Measurements from ENCODE around the gene COX8C. TPM values are rescaled to one million over a fixed set of nuclear protein-coding genes. Genes with fewer than 3 reads are reported as not detected.

COX8C gene
- total and polyA plus RNA-seq, 4 donors, result not detected

- WGBS, result 97% methylated on average over 7 of the region's 7 CpGs
- peaks cover 0 to 9% (median 6%) of the 10 kb centered on the region in 4 donors for H3K4me1 ChIP-seq (ENCODE audit: control insufficient read depth in 4 of 4, insufficient read depth in 4 of 4, low read length in 3 of 4)
- H3K9me3 ChIP-seq (ENCODE audit: control insufficient read depth in 4 of 4, low read length in 3 of 4), result peaks cover 0 to 8% (median 5%) of the 10 kb centered on the region in 4 donors
- peaks cover 0 to 6% (median 0%) of the 10 kb centered on the region in 4 donors for H3K36me3 ChIP-seq (ENCODE audit: control insufficient read depth in 4 of 4, insufficient read depth in 3 of 4, low read depth in 1 of 4, low read length in 3 of 4)
- TF ChIP-seq JUND (IDR thresholded peaks at IDR 0.05) (no peak), REST (IDR thresholded peaks at IDR 0.05) (no peak), RXRA (IDR thresholded peaks at IDR 0.05) (no peak), FOXA1 (IDR thresholded peaks at IDR 0.05) (no peak), TAF1 (conservative IDR thresholded peaks at IDR 0.05) (no peak), SP1 (IDR thresholded peaks at IDR 0.05) (no peak), HNF4G (IDR thresholded peaks at IDR 0.05) (no peak), HNF4A (conservative IDR thresholded peaks at IDR 0.05) (no peak), YY1 (IDR thresholded peaks at IDR 0.05) (no peak)
- H3K4me3 ChIP-seq (ENCODE audit: low read depth in 1 of 3, low read length in 3 of 3), result no peak overlapping the region
- H3K9ac ChIP-seq (ENCODE audit: low read depth in 1 of 2, low read length in 2 of 2), result no peak overlapping the region
- H3K27ac ChIP-seq (ENCODE audit: low read depth in 1 of 2, low read length in 2 of 2), result no peak overlapping the region
- no peaks in the 10 kb centered on the region for H3K27me3 ChIP-seq (ENCODE audit: control insufficient read depth in 4 of 4, insufficient read depth in 4 of 4, low read length in 3 of 4)
- no peak for DNase-seq (ENCODE audit: low spot score)
Measured at GRCh38 chr14:93337884-93338283, 9.1 kb upstream of the COX8C start.

GRCh38 chr14:93343266-93343665 lies 3.7 kb upstream of the COX8C start:
- H3K36me3 ChIP-seq (ENCODE audit: control insufficient read depth in 4 of 4, insufficient read depth in 3 of 4, low read depth in 1 of 4, low read length in 3 of 4), result no peaks in the 10 kb centered on the region
- H3K27ac ChIP-seq (ENCODE audit: low read depth in 1 of 2, low read length in 2 of 2), result no peak overlapping the region
- H3K9me3 ChIP-seq (ENCODE audit: control insufficient read depth in 4 of 4, low read length in 3 of 4), result peaks cover 0 to 1% (median 0%) of the 10 kb centered on the region in 4 donors
- no peak for TF ChIP-seq RXRA (IDR thresholded peaks at IDR 0.05)
- no peak for TF ChIP-seq HNF4G (IDR thresholded peaks at IDR 0.05)
- no peak for TF ChIP-seq RAD21 (IDR thresholded peaks at IDR 0.05)
- TF ChIP-seq HNF4A (conservative IDR thresholded peaks at IDR 0.05), result no peak
- no peak for TF ChIP-seq EGR1 (IDR thresholded peaks at IDR 0.05; ENCODE audit: low read depth in 2 of 2)
- TF ChIP-seq JUND (IDR thresholded peaks at IDR 0.05), result no peak
- no peak for TF ChIP-seq CTCF (IDR thresholded peaks at IDR 0.05; ENCODE audit: low read depth, low read length, missing input control)
- TF ChIP-seq MAX (IDR thresholded peaks at IDR 0.05), result no peak
- TF ChIP-seq REST (IDR thresholded peaks at IDR 0.05), result no peak
- TF ChIP-seq YY1 (IDR thresholded peaks at IDR 0.05), result no peak
- no peak overlapping the region for H3K4me3 ChIP-seq (ENCODE audit: low read depth in 1 of 3, low read length in 3 of 3)
- DNase-seq (ENCODE audit: low spot score), result no peak
- 35% methylated on average over 1 of the region's 1 CpG for WGBS
- H3K9ac ChIP-seq (ENCODE audit: low read depth in 1 of 2, low read length in 2 of 2), result no peak overlapping the region
- no peaks in the 10 kb centered on the region for H3K4me1 ChIP-seq (ENCODE audit: control insufficient read depth in 4 of 4, insufficient read depth in 4 of 4, low read length in 3 of 4)
- no peaks in the 10 kb centered on the region for H3K27me3 ChIP-seq (ENCODE audit: control insufficient read depth in 4 of 4, insufficient read depth in 4 of 4, low read length in 3 of 4)

Data from liver (tissue), 9 donors.